Measurements from ENCODE around the gene CCNH. TPM values are rescaled to one million over a fixed set of nuclear protein-coding genes. Genes with fewer than 3 reads are reported as not detected.

The CCNH gene
- total RNA-seq, 1 donor from 2014 or later = 36.9 TPM

GRCh38 chr5:87399720-87400119, 13.0 kb downstream of the CCNH start:
- H3K9me3 Mint-ChIP-seq = no peaks in the 10 kb centered on the region
- no peak overlapping the region for H3K4me3 Mint-ChIP-seq
- TF ChIP-seq CTCF (conservative IDR thresholded peaks at IDR 0.05) = no peak
- H3K27ac Mint-ChIP-seq (ENCODE audit: unreplicated experiment) = no peak overlapping the region
- no peak for DNase-seq (ENCODE audit: low read depth, low spot score)
- H3K27me3 Mint-ChIP-seq (ENCODE audit: low read depth) = no peaks in the 10 kb centered on the region
- no peaks in the 10 kb centered on the region for H3K4me1 Mint-ChIP-seq
- peaks cover 21% of the 10 kb centered on the region for H3K36me3 Mint-ChIP-seq (ENCODE audit: low read depth)

- H3K27ac Mint-ChIP-seq (ENCODE audit: unreplicated experiment) = peak overlapping the region; percentile 27
- no peaks in the 10 kb centered on the region for H3K4me1 Mint-ChIP-seq
- no peak for TF ChIP-seq CTCF (conservative IDR thresholded peaks at IDR 0.05)
- DNase-seq (ENCODE audit: low read depth, low spot score) = no peak
- peaks cover 18% of the 10 kb centered on the region for H3K36me3 Mint-ChIP-seq (ENCODE audit: low read depth)
- no peaks in the 10 kb centered on the region for H3K27me3 Mint-ChIP-seq (ENCODE audit: low read depth)
- no peaks in the 10 kb centered on the region for H3K9me3 Mint-ChIP-seq
- no peak overlapping the region for H3K4me3 Mint-ChIP-seq
Measured at GRCh38 chr5:87398981-87399614, 13.6 kb downstream of the CCNH start.

- H3K36me3 Mint-ChIP-seq (ENCODE audit: low read depth) = peaks cover 16% of the 10 kb centered on the region
Measured at GRCh38 chr5:87394411-87395165, 18.1 kb downstream of the CCNH start.

GRCh38 chr5:87393331-87393730, 19.4 kb downstream of the CCNH start:
- peaks cover 20% of the 10 kb centered on the region for H3K36me3 Mint-ChIP-seq (ENCODE audit: low read depth)
- no peak overlapping the region for H3K4me3 Mint-ChIP-seq
- DNase-seq (ENCODE audit: low read depth, low spot score) = no peak
- H3K27ac Mint-ChIP-seq (ENCODE audit: unreplicated experiment) = no peak overlapping the region
- H3K9me3 Mint-ChIP-seq = no peaks in the 10 kb centered on the region
- no peak for TF ChIP-seq CTCF (conservative IDR thresholded peaks at IDR 0.05)
- H3K4me1 Mint-ChIP-seq = no peaks in the 10 kb centered on the region
- no peaks in the 10 kb centered on the region for H3K27me3 Mint-ChIP-seq (ENCODE audit: low read depth)

More at GRCh38 chr5:87394411-87395165, 18.1 kb downstream of the CCNH start:
- Mint-ChIP-seq H3K4me3 (no peak overlapping the region), H3K27ac (ENCODE audit: unreplicated experiment) (no peak overlapping the region), H3K27me3 (ENCODE audit: low read depth) (no peaks in the 10 kb centered on the region), H3K4me1 (no peaks in the 10 kb centered on the region), H3K9me3 (no peaks in the 10 kb centered on the region)
- no peak for DNase-seq (ENCODE audit: low read depth, low spot score)
- no peak for TF ChIP-seq CTCF (conservative IDR thresholded peaks at IDR 0.05)

- no peak overlapping the region for H3K27ac Mint-ChIP-seq (ENCODE audit: unreplicated experiment)
- H3K36me3 Mint-ChIP-seq (ENCODE audit: low read depth) = peaks cover 20% of the 10 kb centered on the region
- H3K4me3 Mint-ChIP-seq = no peak overlapping the region
- TF ChIP-seq CTCF (conservative IDR thresholded peaks at IDR 0.05) = no peak
- H3K27me3 Mint-ChIP-seq (ENCODE audit: low read depth) = no peaks in the 10 kb centered on the region
- H3K9me3 Mint-ChIP-seq = no peaks in the 10 kb centered on the region
- DNase-seq (ENCODE audit: low read depth, low spot score) = no peak
- H3K4me1 Mint-ChIP-seq = no peaks in the 10 kb centered on the region
Measured at GRCh38 chr5:87392801-87393200, 19.9 kb downstream of the CCNH start.

Data from neural crest cell (in vitro differentiated cells).